Measurements from ENCODE around the gene SELL. TPM values are rescaled to one million over a fixed set of nuclear protein-coding genes. Genes with fewer than 3 reads are reported as not detected.
"Not testable (repeated sequence)": the region's sequence is repeated elsewhere in the genome, so short reads cannot be mapped to it uniquely, and the experiment has no call there.

The SELL gene
- polyA plus RNA-seq, 1 experiment: 0.05 TPM

DNA sequence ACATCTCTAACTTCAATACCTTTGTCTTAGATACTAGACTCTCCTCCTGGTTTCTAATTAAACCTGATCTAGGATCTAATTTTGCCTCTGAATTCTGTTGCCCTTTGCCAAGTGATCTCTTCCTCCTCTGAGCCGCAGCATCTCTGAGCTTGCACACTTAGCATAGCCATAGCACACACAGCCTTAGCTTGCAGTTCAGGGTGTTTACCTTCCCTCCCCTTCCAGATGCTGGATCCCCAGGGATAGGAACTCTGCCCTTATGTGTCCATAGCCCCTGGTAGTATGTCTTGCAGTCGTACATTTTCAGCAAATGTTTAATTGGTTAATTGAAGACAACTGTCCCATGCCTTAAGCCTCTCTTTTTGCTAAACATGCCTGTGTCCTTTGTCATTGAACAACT is 30.3 kb downstream of the SELL start:
- ChIA-PET POLR2A (no interaction called here), CTCF (no interaction called here)
- H3K36me3 ChIP-seq (ENCODE audit: control insufficient read depth, insufficient read depth, low read length): no peaks in the 10 kb centered on the region
- no peak overlapping the region for H3K4me3 ChIP-seq (ENCODE audit: low read depth, low read length)
- no peaks in the 10 kb centered on the region for H3K27me3 ChIP-seq (ENCODE audit: control insufficient read depth, insufficient read depth, low read length)
- DNase-seq (ENCODE audit: low read depth): no peak
- TF ChIP-seq, protein P1, sequence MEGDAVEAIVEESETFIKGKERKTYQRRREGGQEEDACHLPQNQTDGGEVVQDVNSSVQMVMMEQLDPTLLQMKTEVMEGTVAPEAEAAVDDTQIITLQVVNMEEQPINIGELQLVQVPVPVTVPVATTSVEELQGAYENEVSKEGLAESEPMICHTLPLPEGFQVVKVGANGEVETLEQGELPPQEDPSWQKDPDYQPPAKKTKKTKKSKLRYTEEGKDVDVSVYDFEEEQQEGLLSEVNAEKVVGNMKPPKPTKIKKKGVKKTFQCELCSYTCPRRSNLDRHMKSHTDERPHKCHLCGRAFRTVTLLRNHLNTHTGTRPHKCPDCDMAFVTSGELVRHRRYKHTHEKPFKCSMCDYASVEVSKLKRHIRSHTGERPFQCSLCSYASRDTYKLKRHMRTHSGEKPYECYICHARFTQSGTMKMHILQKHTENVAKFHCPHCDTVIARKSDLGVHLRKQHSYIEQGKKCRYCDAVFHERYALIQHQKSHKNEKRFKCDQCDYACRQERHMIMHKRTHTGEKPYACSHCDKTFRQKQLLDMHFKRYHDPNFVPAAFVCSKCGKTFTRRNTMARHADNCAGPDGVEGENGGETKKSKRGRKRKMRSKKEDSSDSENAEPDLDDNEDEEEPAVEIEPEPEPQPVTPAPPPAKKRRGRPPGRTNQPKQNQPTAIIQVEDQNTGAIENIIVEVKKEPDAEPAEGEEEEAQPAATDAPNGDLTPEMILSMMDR (IDR thresholded peaks at IDR 0.05; ENCODE audit: insufficient read depth, low read depth, low read length): no peak

GRCh38 chr1:169680377-169681019 is 30.9 kb downstream of the SELL start:
- CTCF ChIA-PET: interaction anchor here (0.6 to 0.7 kb wide), 2 partner anchors 21 to 129 kb away, joined by 3 to 4 read pairs; no protein-coding TSS in a partner anchor
- POLR2A ChIA-PET: no interaction called here

DNA sequence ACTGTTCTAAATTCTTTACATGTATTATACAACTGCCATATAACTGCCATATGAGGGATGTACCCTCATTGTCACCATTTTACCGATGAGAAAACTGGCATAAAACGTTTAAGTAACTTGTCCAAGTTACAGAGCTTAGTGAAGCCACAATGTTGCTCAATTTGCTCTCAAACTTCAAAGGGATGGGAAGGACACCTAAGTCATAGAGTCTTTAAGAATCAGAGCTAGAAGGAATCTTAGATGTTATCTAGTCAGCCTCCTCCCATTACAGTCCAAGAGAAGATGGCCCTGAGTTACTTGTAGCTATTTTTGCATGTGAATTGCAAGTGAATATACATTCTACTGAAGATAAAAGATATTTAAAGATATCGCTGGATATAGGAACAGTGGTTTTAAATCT is 31.7 kb downstream of the SELL start:
- Histone ChIP-seq H3K36me3 (ENCODE audit: control insufficient read depth, insufficient read depth, low read length) (no peaks in the 10 kb centered on the region), H3K4me3 (ENCODE audit: low read depth, low read length) (no peak overlapping the region), H3K27me3 (ENCODE audit: control insufficient read depth, insufficient read depth, low read length) (no peaks in the 10 kb centered on the region)
- TF ChIP-seq, protein P1 (IDR thresholded peaks at IDR 0.05; ENCODE audit: insufficient read depth, low read depth, low read length): no peak
- POLR2A ChIA-PET: no interaction called here
- CTCF ChIA-PET: no interaction called here
- DNase-seq (ENCODE audit: low read depth): no peak

More at GRCh38 chr1:169680377-169681019, 30.9 kb downstream of the SELL start:
- no peak for DNase-seq (ENCODE audit: low read depth)
- TF ChIP-seq, protein P1 (IDR thresholded peaks at IDR 0.05; ENCODE audit: insufficient read depth, low read depth, low read length): no peak
- H3K27me3 ChIP-seq (ENCODE audit: control insufficient read depth, insufficient read depth, low read length): no peaks in the 10 kb centered on the region
- H3K4me3 ChIP-seq (ENCODE audit: low read depth, low read length): no peak overlapping the region
- H3K36me3 ChIP-seq (ENCODE audit: control insufficient read depth, insufficient read depth, low read length): no peaks in the 10 kb centered on the region

DNA sequence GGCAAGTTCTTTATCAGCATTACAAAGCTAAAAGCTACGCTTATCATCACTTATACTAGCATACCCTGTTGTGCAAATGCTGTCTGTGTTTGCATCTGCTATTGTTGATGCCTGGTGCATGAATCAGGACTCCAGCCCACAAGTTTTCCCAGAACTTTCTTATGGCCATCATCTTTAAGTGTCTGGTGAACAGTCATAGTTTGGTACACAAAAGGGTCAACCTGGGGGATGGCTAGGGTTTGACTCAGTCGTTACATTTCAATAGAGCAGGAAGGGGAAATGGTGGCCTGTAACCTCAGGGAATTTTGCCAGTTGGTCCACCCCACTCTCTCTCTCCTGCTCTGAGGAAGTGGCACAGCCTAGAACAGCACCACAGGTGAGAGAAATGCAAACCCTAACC is 35.4 kb downstream of the SELL start:
- H3K36me3 ChIP-seq (ENCODE audit: control insufficient read depth, insufficient read depth, low read length): no peaks in the 10 kb centered on the region
- no peak overlapping the region for H3K4me3 ChIP-seq (ENCODE audit: low read depth, low read length)
- POLR2A ChIA-PET: no interaction called here
- DNase-seq (ENCODE audit: low read depth): no peak
- TF ChIP-seq, protein P1 (IDR thresholded peaks at IDR 0.05; ENCODE audit: insufficient read depth, low read depth, low read length): no peak
- CTCF ChIA-PET: no interaction called here
- H3K27me3 ChIP-seq (ENCODE audit: control insufficient read depth, insufficient read depth, low read length): no peaks in the 10 kb centered on the region

- Histone ChIP-seq H3K27me3 (ENCODE audit: control insufficient read depth, insufficient read depth, low read length) (no peaks in the 10 kb centered on the region), H3K36me3 (ENCODE audit: control insufficient read depth, insufficient read depth, low read length) (no peaks in the 10 kb centered on the region), H3K4me3 (ENCODE audit: low read depth, low read length) (no peak overlapping the region)
- TF ChIP-seq, protein P1 (IDR thresholded peaks at IDR 0.05; ENCODE audit: insufficient read depth, low read depth, low read length): no peak
- ChIA-PET CTCF (no interaction called here), POLR2A (no interaction called here)
- no peak for DNase-seq (ENCODE audit: low read depth)
Observed at GRCh38 chr1:169670836-169671235, 40.6 kb downstream of the SELL start.

- DNase-seq (ENCODE audit: low read depth); H3K27me3 ChIP-seq (ENCODE audit: control insufficient read depth, insufficient read depth, low read length); POLR2A ChIA-PET; H3K4me3 ChIP-seq (ENCODE audit: low read depth, low read length); H3K36me3 ChIP-seq (ENCODE audit: control insufficient read depth, insufficient read depth, low read length); CTCF ChIA-PET: not testable (repeated sequence)
Observed at GRCh38 chr1:169670244-169670643, 41.2 kb downstream of the SELL start.

- POLR2A ChIA-PET; H3K4me3 ChIP-seq (ENCODE audit: low read depth, low read length); H3K27me3 ChIP-seq (ENCODE audit: control insufficient read depth, insufficient read depth, low read length); H3K36me3 ChIP-seq (ENCODE audit: control insufficient read depth, insufficient read depth, low read length); CTCF ChIA-PET; DNase-seq (ENCODE audit: low read depth): not testable (repeated sequence)
Observed at GRCh38 chr1:169667699-169668596, 43.5 kb downstream of the SELL start.

DNA sequence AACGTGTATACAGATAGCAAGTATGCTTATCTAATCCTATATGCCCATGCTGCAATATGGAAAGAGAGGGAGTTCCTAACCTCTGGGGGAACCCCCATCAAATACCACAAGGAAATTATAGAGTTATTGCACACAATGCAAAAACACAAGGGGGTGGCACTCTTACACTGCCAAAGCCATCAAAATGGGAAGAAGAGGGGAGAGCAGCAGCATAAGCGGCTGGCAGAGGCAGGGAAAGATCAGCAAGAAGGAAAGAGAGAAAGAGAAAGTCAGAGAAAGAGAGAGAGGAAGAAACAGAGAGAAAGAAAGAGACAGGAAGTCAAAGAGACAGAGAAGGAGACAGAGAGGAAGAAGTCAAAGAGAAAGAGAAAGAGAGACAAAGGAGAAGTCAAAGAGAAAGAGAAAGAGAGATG is 44.2 kb downstream of the SELL start:
- CTCF ChIA-PET; POLR2A ChIA-PET; H3K36me3 ChIP-seq (ENCODE audit: control insufficient read depth, insufficient read depth, low read length); DNase-seq (ENCODE audit: low read depth); H3K4me3 ChIP-seq (ENCODE audit: low read depth, low read length); H3K27me3 ChIP-seq (ENCODE audit: control insufficient read depth, insufficient read depth, low read length): not testable (repeated sequence)

Measured in BJ (cell line).